Measurements from ENCODE around the gene ENTHD1. TPM values are rescaled to one million over a fixed set of nuclear protein-coding genes. Genes with fewer than 3 reads are reported as not detected.
"Not testable (repeated sequence)": the region's sequence is repeated elsewhere in the genome, so short reads cannot be mapped to it uniquely, and the experiment has no call there.

ENTHD1 gene
- polyA plus RNA-seq, 3 donors: not detected

DNA sequence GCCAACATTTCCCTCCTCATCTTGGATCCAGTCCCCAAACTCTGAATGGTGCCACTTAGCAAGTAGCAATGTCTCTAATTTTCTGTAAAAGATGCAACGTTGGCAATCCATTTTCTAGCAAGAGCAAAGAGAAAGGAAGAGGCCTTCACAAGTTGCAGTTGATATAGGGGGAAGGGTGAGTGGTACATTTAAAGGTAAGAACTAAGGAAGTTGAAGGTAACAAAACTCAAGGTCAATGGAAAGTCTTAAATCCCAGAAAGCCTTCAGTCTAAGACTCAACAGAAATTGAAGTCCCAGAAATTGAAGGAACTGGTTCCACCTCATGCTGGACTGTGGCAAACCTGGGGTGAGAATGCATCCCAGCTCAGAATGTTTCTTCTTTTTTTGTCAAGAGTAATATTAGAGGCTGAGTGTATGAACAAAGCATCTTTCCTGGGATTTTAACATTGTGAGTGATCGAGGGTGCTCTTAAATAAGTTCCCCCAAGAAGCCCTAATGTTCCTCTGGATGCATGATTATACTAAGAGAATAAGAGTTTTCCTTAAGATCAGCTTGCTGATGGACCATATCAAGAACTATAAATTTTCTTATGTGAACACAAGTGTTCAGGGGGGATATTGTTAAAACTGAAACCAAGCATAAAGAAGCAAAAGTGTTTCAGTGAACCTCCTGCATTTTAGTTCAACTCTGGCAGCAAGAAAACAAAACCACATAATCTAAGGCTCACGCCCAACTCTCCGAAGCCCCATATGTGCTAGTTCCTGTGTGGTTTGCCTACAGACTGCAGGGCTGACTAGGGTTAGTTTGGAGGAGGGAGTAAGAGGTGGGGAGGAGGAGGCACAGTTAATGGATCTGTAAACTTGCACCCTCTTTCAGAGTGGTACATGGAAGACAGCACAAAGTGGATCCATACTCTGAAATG, 7.0 kb upstream of the ENTHD1 start, which contains the start of gene GRAP2:
Gene GRAP2, plus strand, starts transcription at position 779 of the 922 bp plus-strand sequence. CDS start 46,023 bp downstream, outside the sequence.
- DNase-seq: no peak

- DNase-seq: no peak
Observed at GRCh38 chr22:39898997-39899396, 5.4 kb upstream of the ENTHD1 start.

- DNase-seq: no peak
Observed at GRCh38 chr22:39897841-39898240, 4.3 kb upstream of the ENTHD1 start.

- no peak for DNase-seq
Observed at GRCh38 chr22:39896313-39896996, 2.9 kb upstream of the ENTHD1 start.

- no peak for DNase-seq
Observed at GRCh38 chr22:39895682-39896081, 2.1 kb upstream of the ENTHD1 start.

- DNase-seq: no peak
Observed at GRCh38 chr22:39894554-39895092, 1.1 kb upstream of the ENTHD1 start.

DNA sequence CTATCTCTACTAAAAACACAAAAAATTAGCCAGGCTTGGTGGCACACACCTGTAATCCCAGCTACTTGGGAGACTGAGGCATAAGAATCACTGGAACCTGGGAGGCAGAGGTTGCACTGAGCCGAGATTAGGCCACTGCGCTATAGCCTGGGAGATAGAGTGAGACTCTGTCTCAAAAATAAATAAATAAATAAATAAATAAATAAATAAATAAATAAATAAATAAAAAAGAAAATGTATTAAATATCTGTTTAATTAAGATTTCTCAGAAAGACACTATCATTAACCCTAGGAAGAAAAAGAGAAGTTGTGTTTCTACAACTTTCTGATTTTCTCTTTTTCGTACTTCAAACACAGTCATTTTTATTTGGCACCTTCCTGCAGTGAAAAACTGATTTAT, 3.6 kb downstream of the ENTHD1 start:
- DNase-seq: not testable (repeated sequence)

DNA sequence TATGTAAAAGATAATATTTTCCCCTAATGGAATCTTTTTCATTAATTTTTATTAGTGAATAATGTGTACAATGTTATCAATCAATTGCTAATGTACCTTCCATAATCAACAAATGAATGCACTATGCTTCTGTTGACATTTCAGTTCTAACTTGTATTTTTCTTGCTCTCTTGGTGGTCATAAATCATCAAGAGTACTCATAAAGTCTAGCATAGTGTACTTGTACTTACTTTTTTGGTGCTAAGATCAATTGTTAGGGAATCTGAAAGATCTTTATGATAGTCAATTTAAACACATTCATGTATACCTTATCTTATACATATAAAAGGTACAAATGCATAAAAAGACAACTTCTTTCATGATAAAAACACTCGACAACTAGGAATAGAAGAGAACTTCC, 10.5 kb downstream of the ENTHD1 start:
- DNase-seq: no peak

DNA sequence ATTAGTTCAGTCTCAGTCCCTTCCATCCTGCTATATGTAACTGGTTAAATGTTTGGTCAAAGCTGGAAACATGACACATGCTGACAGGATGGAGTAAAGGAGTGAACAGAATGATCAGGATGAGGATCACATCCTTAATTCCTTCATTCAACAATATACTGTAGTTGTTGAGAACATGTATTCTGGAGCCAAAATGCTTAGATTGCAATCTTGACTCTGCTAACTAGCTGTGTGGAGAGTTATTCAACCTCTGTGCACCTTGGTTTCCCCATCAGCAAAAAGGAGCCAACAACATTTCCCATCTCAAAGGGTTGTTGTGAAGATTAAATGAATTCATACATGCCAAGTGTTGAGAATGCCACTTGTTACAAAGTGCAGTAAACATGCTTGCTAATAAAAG, 12.8 kb downstream of the ENTHD1 start:
- no peak for DNase-seq

- DNase-seq: no peak
Observed at GRCh38 chr22:39877079-39877845, 16.3 kb downstream of the ENTHD1 start.

DNA sequence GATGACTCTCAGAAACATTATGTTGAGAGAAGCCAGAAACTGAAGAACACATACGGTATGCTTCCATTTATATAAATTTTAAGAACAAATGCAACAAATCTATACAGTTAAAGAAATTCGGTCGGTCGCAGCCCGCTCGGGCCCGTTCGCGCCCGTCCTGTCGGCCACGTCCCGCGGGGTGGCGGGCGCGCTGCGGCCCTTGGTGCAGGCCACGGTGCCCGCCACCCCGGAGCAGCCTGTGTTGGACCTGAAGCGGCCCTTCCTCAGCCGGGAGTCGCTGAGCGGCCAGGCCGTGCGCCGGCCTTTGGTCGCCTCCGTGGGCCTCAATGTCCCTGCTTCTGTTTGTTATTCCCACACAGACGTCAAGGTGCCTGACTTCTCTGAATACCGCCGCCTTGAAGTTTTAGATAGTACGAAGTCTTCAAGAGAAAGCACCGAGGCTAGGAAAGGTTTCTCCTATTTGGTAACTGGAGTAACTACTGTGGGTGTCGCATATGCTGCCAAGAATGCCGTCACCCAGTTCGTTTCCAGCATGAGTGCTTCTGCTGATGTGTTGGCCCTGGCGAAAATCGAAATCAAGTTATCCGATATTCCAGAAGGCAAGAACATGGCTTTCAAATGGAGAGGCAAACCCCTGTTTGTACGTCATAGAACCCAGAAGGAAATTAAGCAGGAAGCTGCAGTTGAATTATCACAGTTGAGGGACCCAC, 18.2 kb downstream of the ENTHD1 start:
- not testable (repeated sequence) for DNase-seq

GRCh38 chr22:39873965-39874364, 19.6 kb downstream of the ENTHD1 start:
- no peak for DNase-seq

GRCh38 chr22:39872548-39872947, 21.0 kb downstream of the ENTHD1 start:
- DNase-seq: no peak

DNA sequence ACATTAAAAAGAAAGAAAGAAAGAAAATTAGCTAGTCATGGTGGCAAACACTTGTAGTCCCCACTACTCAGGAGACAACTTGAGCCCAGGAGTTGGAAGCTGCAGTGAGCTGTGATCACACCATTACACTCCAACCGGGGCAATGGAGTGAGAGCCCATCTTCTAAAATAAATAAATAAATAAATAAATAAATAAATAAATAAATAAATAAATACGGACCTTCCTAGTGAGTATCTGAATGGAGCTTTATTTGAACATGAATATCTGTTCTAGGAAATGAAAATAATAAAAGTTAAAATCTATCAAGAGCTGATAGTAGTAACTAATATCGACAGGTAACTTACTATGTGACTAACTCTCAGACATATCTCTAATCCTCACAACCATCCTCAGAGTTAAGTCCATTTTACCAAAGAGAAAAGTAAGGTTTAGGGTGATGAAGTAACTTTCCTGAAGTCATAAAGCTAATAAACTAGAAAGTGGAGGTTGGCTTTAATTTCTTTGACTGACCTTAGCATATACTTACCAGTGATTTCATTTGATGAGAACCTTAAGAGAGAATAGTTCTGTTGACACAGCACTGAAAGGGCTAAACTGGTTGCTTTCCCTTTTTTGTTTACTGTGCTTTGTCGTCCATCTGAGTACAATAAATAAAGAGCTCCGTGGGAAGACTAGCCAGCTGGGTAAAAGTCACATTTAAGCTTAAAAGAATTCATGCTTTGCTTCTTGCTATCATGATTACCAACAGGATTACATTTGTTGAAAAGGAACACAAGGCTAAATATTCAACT, 22.4 kb downstream of the ENTHD1 start:
- DNase-seq: no peak

- DNase-seq: not testable (repeated sequence)
Observed at GRCh38 chr22:39869797-39870196, 23.8 kb downstream of the ENTHD1 start.

DNA sequence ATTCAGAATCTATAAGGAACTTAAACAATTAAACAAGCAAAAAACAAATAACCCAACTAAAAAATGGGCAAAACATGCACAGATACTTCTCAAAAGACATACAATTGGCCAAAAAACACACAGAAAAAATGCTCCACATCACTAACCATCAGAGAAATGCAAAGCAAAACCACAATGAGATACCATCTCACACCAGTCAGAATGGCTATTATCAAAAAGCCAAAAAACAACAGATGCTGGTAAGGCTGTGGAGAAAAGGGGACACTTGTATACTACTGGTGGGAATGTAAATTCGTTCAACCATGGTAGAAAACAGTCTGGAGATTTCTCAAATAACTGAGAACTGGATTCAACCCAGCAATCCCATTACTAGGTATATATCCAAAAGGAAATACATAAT, 24.8 kb downstream of the ENTHD1 start:
- DNase-seq: no peak

- DNase-seq: no peak
Observed at GRCh38 chr22:39859903-39860588, 33.5 kb downstream of the ENTHD1 start.

DNA sequence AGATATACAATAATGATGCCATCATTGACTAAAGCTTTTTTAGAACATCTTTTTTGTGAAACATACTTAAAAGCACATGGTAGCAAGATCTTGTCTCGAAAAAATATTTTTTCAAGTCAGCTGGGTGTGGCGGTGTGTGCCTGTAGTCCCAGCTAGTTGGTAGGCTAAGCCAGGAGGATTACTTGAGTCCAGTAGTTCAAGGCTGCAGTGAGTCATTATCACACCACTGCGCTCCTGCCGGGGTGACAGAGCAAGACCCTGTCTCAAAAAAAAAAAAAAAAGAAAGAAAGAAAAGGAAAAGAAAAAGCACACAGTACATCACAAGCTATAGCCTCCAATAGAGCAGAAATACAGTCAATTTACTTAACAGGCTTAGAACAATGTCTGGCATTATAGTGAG, 37.0 kb downstream of the ENTHD1 start:
- DNase-seq: no peak

- no peak for DNase-seq
Observed at GRCh38 chr22:39852799-39853198, 40.8 kb downstream of the ENTHD1 start.

All from renal pelvis (tissue), 4 donors.